Panc1 (cell line): ENCODE results near the gene PHC3.

Experiments used
- CTCF ChIP-seq: fragments of 450-650 bp; IDR thresholded peaks from 2 replicates; pipeline ENCODE4 v1.5.1; 2017; ENCODE audit warnings: mild to moderate bottlenecking
- POLR2AphosphoS5 ChIP-seq: IDR thresholded peaks from 2 replicates; pipeline ENCODE4 v1.6.1; 2012; ENCODE audit warnings: mild to moderate bottlenecking, low read depth, low read length, moderate library complexity
- SIN3A ChIP-seq: IDR thresholded peaks from 2 replicates; pipeline ENCODE4 v1.6.1; 2012; ENCODE audit warnings: low read depth, mild to moderate bottlenecking, low read length, moderate library complexity, borderline replicate concordance; ENCODE audit not compliant: insufficient read depth
- TCF7L2 ChIP-seq: IDR thresholded peaks from 2 replicates; pipeline ENCODE4 v1.6.1; 2011; ENCODE audit warnings: mild to moderate bottlenecking, low read depth, low read length, inconsistent platforms
- TF ChIP-seq, protein P1 (sequence below), 2 experiments: IDR thresholded peaks; 2 replicates each; pipeline ENCODE4 v1.6.1; 2011 to 2012; ENCODE audit warnings: low read depth in 2 of 2, control low read depth in 1 of 2, low read length in 1 of 2, mild to moderate bottlenecking in 1 of 2, moderate library complexity in 1 of 2; ENCODE audit not compliant: insufficient read depth in 1 of 2

GRCh38 chr3:170050753-170051152 lies 130.8 kb downstream of the PHC3 start:
- TF ChIP-seq CTCF (no peak), POLR2AphosphoS5 (no peak), SIN3A (no peak), TCF7L2 (no peak)
- TF ChIP-seq, protein P1, sequence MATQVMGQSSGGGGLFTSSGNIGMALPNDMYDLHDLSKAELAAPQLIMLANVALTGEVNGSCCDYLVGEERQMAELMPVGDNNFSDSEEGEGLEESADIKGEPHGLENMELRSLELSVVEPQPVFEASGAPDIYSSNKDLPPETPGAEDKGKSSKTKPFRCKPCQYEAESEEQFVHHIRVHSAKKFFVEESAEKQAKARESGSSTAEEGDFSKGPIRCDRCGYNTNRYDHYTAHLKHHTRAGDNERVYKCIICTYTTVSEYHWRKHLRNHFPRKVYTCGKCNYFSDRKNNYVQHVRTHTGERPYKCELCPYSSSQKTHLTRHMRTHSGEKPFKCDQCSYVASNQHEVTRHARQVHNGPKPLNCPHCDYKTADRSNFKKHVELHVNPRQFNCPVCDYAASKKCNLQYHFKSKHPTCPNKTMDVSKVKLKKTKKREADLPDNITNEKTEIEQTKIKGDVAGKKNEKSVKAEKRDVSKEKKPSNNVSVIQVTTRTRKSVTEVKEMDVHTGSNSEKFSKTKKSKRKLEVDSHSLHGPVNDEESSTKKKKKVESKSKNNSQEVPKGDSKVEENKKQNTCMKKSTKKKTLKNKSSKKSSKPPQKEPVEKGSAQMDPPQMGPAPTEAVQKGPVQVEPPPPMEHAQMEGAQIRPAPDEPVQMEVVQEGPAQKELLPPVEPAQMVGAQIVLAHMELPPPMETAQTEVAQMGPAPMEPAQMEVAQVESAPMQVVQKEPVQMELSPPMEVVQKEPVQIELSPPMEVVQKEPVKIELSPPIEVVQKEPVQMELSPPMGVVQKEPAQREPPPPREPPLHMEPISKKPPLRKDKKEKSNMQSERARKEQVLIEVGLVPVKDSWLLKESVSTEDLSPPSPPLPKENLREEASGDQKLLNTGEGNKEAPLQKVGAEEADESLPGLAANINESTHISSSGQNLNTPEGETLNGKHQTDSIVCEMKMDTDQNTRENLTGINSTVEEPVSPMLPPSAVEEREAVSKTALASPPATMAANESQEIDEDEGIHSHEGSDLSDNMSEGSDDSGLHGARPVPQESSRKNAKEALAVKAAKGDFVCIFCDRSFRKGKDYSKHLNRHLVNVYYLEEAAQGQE (IDR thresholded peaks at IDR 0.05; ENCODE audit: insufficient read depth in 1 of 2, low read depth in 2 of 2, low read length in 1 of 2): no peak
